Fibroblast of lung (primary cell): ENCODE data around the gene RAB3IP. TPM values are rescaled to one million over a fixed set of nuclear protein-coding genes. Genes with fewer than 3 reads are reported as not detected.

Source experiments
- DNase-seq, 2 donors: peaks; one replicate each; pipeline versions ENCODE4 v3.0.0 to v3.0.0-alpha.2; 2010; ENCODE audit warnings: low read depth in 2 of 2
- H2AFZ ChIP-seq: 2 replicates; pipeline ENCODE4 v1.5.1; 2012; ENCODE audit warnings: low read length, control low read depth, inconsistent platforms
- H3K27ac ChIP-seq: 2 replicates; pipeline ENCODE4 v1.5.1; 2011; ENCODE audit warnings: low read length, control low read depth; ENCODE audit not compliant: insufficient read depth
- H3K27me3 ChIP-seq: 2 replicates; pipeline ENCODE4 v1.5.1; 2011; ENCODE audit warnings: mild to moderate bottlenecking, low read length; ENCODE audit not compliant: control insufficient read depth, insufficient read depth
- H3K36me3 ChIP-seq: 2 replicates; pipeline ENCODE4 v1.5.1; 2011; ENCODE audit warnings: low read length; ENCODE audit not compliant: control insufficient read depth, insufficient read depth
- H3K4me1 ChIP-seq: 2 replicates; pipeline ENCODE4 v1.5.1; 2011; ENCODE audit warnings: low read length; ENCODE audit not compliant: control insufficient read depth, insufficient read depth; ENCODE audit errors: extremely low read depth
- H3K4me2 ChIP-seq: 2 replicates; pipeline ENCODE4 v1.5.1; 2011; ENCODE audit warnings: low read length, control low read depth; ENCODE audit not compliant: insufficient read depth; ENCODE audit errors: extremely low read depth
- H3K4me3 ChIP-seq, 4 experiments: fragments of 200-600 bp in 1 of 4; sonication (generic) in 1 of 4; replicated peaks in 1 of 4; 2 replicates each; pipeline ENCODE4 v1.5.1; 2011 to 2016; ENCODE audit warnings: low read length in 4 of 4, low read depth in 3 of 4, mild to moderate bottlenecking in 3 of 4, control low read depth in 2 of 4, inconsistent platforms in 1 of 4, mixed read lengths in 1 of 4; ENCODE audit not compliant: insufficient read depth in 1 of 4; ENCODE audit errors: control extremely low read depth in 1 of 4
- H3K79me2 ChIP-seq: 2 replicates; pipeline ENCODE4 v1.5.1; 2012; ENCODE audit warnings: mild to moderate bottlenecking, low read length, inconsistent platforms; ENCODE audit not compliant: control insufficient read depth, insufficient read depth
- H3K9ac ChIP-seq: 2 replicates; pipeline ENCODE4 v1.5.1; 2011; ENCODE audit warnings: mild to moderate bottlenecking, low read length, control low read depth; ENCODE audit not compliant: insufficient read depth
- H3K9me3 ChIP-seq: 2 replicates; pipeline ENCODE4 v1.5.1; 2012; ENCODE audit warnings: low read depth, low read length; ENCODE audit not compliant: control insufficient read depth, insufficient read depth
- H4K20me1 ChIP-seq: 2 replicates; pipeline ENCODE4 v1.5.1; 2011; ENCODE audit warnings: low read length; ENCODE audit not compliant: control insufficient read depth, insufficient read depth; ENCODE audit errors: extremely low read depth
- EZH2 ChIP-seq: IDR thresholded peaks from 2 replicates; pipeline ENCODE4 v1.5.1; 2012; ENCODE audit warnings: low read length, control low read depth, mild to moderate bottlenecking; ENCODE audit errors: missing control alignments
- polyA plus RNA-seq, 2 donors: library from polyadenylated mRNA; depleted of rRNA in 1 of 2; stranded (reverse) in 1 of 2; unstranded in 1 of 2; fragments of >200 nt; gene quantifications; 2 replicates each; pipeline ENCODE4 v1.2.1, GENCODE V29; 2011 to 2012; ENCODE audit warnings: missing spikeins in 1 of 2
- total RNA-seq: library from RNA; depleted of rRNA; stranded (reverse); fragments of >200 nt; gene quantifications from 2 replicates; pipeline ENCODE4 v1.2.1, GENCODE V29; 2014
- TF ChIP-seq, protein P1 (sequence below), 2 donors: IDR thresholded peaks in 1 of 2; conservative IDR thresholded peaks in 1 of 2; 1 replicate in 1 of 2; 2 replicates in 1 of 2; pipeline ENCODE4 v1.5.1; 2011 to 2012; ENCODE audit warnings: low read length in 2 of 2, control low read depth in 1 of 2, inconsistent platforms in 1 of 2, low read depth in 1 of 2, mild to moderate bottlenecking in 1 of 2

RAB3IP gene
- total and polyA plus RNA-seq, 2 donors (not counting 1 experiment from before 2014, with no cell fraction given) = 2.0 to 6.3 TPM

DNA sequence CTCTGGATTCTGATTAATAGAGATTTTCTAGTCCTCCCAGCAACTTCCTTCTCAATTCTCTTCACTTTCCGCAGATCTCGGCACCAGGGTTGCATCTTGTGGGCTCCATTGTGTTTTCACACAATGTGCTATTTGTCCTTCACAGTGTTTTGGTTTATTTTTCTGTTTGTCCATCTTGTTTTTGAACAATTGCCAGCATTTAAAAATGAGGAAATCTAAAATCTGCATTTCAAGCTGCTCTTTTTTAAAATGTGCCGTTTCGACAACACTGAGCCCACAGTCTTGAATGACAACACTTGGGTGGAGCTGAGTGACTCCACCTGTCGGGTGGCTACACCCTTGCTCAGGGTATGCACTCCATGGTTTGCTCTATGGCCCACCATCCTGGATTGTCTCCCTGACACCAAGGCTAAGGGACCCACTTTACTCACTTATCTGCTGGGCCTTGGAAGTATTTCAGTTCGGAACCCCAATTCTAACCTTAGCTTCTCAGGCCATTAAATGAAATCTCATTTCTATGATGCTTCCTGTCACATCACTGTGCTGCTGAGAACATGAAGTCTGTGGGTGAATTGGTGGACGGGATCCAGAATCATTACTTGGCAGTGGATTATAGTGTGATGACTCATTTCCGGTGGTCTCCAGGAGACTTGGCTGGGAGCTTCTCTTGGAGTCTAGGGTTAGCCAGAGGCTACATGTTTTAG lies 82.9 kb downstream of the RAB3IP start:
- H4K20me1 ChIP-seq = no peaks in the 10 kb centered on the region
- H3K27ac ChIP-seq = no peak overlapping the region
- H3K36me3 ChIP-seq = no peaks in the 10 kb centered on the region
- H3K27me3 ChIP-seq = no peaks in the 10 kb centered on the region
- H3K4me2 ChIP-seq = peak overlapping the region; percentile 68
- TF ChIP-seq, protein P1, sequence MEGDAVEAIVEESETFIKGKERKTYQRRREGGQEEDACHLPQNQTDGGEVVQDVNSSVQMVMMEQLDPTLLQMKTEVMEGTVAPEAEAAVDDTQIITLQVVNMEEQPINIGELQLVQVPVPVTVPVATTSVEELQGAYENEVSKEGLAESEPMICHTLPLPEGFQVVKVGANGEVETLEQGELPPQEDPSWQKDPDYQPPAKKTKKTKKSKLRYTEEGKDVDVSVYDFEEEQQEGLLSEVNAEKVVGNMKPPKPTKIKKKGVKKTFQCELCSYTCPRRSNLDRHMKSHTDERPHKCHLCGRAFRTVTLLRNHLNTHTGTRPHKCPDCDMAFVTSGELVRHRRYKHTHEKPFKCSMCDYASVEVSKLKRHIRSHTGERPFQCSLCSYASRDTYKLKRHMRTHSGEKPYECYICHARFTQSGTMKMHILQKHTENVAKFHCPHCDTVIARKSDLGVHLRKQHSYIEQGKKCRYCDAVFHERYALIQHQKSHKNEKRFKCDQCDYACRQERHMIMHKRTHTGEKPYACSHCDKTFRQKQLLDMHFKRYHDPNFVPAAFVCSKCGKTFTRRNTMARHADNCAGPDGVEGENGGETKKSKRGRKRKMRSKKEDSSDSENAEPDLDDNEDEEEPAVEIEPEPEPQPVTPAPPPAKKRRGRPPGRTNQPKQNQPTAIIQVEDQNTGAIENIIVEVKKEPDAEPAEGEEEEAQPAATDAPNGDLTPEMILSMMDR (conservative IDR thresholded peaks at IDR 0.05 in 1 of 2, IDR thresholded peaks at IDR 0.05 in 1 of 2; ENCODE audit: low read depth in 1 of 2, low read length in 2 of 2) = no peak
- no peak for TF ChIP-seq EZH2
- H3K9ac ChIP-seq = no peak overlapping the region
- peak overlapping the region in 1 of 4 experiments; percentile 30 for H3K4me3 ChIP-seq
- DNase-seq = peak; percentile 87 to 89
- H3K4me1 ChIP-seq = peaks cover 6% of the 10 kb centered on the region
- no peaks in the 10 kb centered on the region for H3K9me3 ChIP-seq
- H3K79me2 ChIP-seq = no peaks in the 10 kb centered on the region
- peak overlapping the region; percentile 46 for H2AFZ ChIP-seq

DNA sequence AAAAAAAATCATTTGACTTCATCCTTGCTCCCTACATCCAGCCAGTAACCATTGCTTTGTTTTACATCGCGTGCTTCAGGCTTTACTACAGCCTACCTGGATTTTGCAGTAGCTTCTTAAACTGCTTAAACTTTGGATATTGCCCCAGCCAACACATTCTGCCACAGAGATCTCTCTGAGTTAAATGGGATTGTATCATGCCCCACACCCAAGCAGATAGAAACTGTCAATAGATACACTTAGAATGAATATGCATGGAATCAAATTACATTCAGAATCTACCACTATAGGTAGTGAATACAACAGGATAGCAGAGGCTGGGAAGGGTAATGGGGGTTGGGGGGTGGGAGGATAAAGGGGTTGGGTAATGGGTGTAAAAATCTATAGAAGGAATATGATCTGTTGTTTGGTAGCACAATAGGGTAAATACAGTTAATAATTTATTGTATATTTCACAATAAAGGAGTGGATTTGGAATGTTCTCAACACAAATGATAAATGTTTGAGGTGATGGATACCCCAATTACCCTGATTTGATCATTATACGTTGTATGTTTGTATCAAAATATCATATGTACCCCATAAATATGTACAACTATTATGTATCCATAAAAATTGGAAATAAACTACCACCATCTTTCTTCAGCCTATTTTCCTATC lies 83.7 kb downstream of the RAB3IP start:
- no peaks in the 10 kb centered on the region for H3K9me3 ChIP-seq
- TF ChIP-seq EZH2 = no peak
- TF ChIP-seq, protein P1 (conservative IDR thresholded peaks at IDR 0.05 in 1 of 2, IDR thresholded peaks at IDR 0.05 in 1 of 2; ENCODE audit: low read depth in 1 of 2, low read length in 2 of 2) = no peak
- no peak overlapping the region for H2AFZ ChIP-seq
- no peaks in the 10 kb centered on the region for H4K20me1 ChIP-seq
- H3K79me2 ChIP-seq = no peaks in the 10 kb centered on the region
- H3K4me1 ChIP-seq = peaks cover 6% of the 10 kb centered on the region
- no peak overlapping the region for H3K27ac ChIP-seq
- DNase-seq = no peak
- no peaks in the 10 kb centered on the region for H3K36me3 ChIP-seq
- H3K4me2 ChIP-seq = no peak overlapping the region
- no peak overlapping the region for H3K9ac ChIP-seq
- no peaks in the 10 kb centered on the region for H3K27me3 ChIP-seq
- no peak overlapping the region for H3K4me3 ChIP-seq

DNA sequence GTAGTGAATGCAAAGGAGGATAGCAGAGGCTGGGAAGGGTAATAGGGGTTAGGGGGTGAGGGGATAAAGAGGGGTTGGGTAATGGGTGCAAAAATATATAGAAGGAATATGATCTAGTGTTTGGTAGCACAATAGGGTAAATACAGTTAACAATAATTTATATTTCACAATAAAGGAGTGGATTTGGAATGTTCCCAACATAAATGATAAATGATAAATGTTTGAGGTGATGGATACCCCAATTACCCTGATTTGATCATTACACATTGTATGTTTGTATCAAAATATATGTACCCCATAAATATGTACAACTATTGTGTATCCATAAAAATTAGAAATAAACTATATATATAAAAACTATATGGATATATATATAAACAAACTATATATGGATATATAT lies 85.4 kb downstream of the RAB3IP start:
- Histone ChIP-seq H3K36me3 (no peaks in the 10 kb centered on the region), H3K9me3 (no peaks in the 10 kb centered on the region), H4K20me1 (no peaks in the 10 kb centered on the region), H3K4me3 (no peak overlapping the region), H3K4me2 (no peak overlapping the region), H3K27me3 (no peaks in the 10 kb centered on the region), H3K27ac (no peak overlapping the region), H3K9ac (no peak overlapping the region), H2AFZ (no peak overlapping the region), H3K4me1 (peaks cover 6% of the 10 kb centered on the region), H3K79me2 (no peaks in the 10 kb centered on the region)
- no peak for TF ChIP-seq EZH2
- TF ChIP-seq, protein P1 (conservative IDR thresholded peaks at IDR 0.05 in 1 of 2, IDR thresholded peaks at IDR 0.05 in 1 of 2; ENCODE audit: low read depth in 1 of 2, low read length in 2 of 2) = no peak
- DNase-seq = no peak
